SK-N-SH treated with all-trans-retinoic acid at 6 μM for 48 hours (cell line): ENCODE measurements around the gene RAPSN.

ENCODE experiments used
- ATAC-seq: fragments of 200-7000 bp; cut with Tn5 transposase; 3 replicates; pipeline ENCODE4 v1.9.1; 2020; ENCODE audit warnings: mild to moderate bottlenecking, moderate library complexity
- ARNTL ChIP-seq: fragments of 450-650 bp; formaldehyde crosslinking; IDR thresholded peaks from 2 replicates; pipeline ENCODE4 v1.5.0; 2020; ENCODE audit warnings: low read depth, mild to moderate bottlenecking, moderate library complexity, borderline replicate concordance
- CREB5 ChIP-seq: fragments of 250-450 bp; sonication (Bioruptor Pico); IDR thresholded peaks from 2 replicates; pipeline ENCODE4 v1.5.1; 2020; ENCODE audit warnings: low read depth, mild to moderate bottlenecking, moderate library complexity
- CSDC2 ChIP-seq: fragments of 250-450 bp; sonication (Bioruptor Pico); IDR thresholded peaks from 2 replicates; pipeline ENCODE4 v1.5.0; 2020; ENCODE audit warnings: mild to moderate bottlenecking, moderate library complexity
- CSRNP3 ChIP-seq: fragments of 250-450 bp; sonication (Bioruptor Pico); IDR thresholded peaks from 2 replicates; pipeline ENCODE4 v1.5.1; 2021; ENCODE audit warnings: mild to moderate bottlenecking, moderate library complexity
- ESRRG ChIP-seq: fragments of 250-450 bp; sonication (Bioruptor Pico); IDR thresholded peaks from 2 replicates; pipeline ENCODE4 v1.6.1; 2021; ENCODE audit warnings: mild to moderate bottlenecking
- GLIS3 ChIP-seq: fragments of 250-450 bp; sonication (Bioruptor Pico); IDR thresholded peaks from 2 replicates; pipeline ENCODE4 v1.5.0; 2020; ENCODE audit warnings: mild to moderate bottlenecking, moderate library complexity
- ISL1 ChIP-seq: fragments of 250-450 bp; sonication (Bioruptor Pico); IDR thresholded peaks from 2 replicates; pipeline ENCODE4 v2.1.2; 2022; ENCODE audit warnings: mild to moderate bottlenecking, moderate library complexity
- OSR1 ChIP-seq: fragments of 250-450 bp; sonication (Bioruptor Pico); IDR thresholded peaks from 2 replicates; pipeline ENCODE4 v1.8.0; 2022; ENCODE audit warnings: moderate library complexity, mild to moderate bottlenecking, inconsistent platforms
- PATZ1 ChIP-seq: fragments of 250-450 bp; sonication (Bioruptor Pico); IDR thresholded peaks from 2 replicates; pipeline ENCODE4 v1.8.0; 2020; ENCODE audit warnings: mild to moderate bottlenecking, moderate library complexity, borderline replicate concordance
- POU6F1 ChIP-seq: fragments of 250-450 bp; sonication (Bioruptor Pico); IDR thresholded peaks from 2 replicates; pipeline ENCODE4 v1.8.0; 2021; ENCODE audit warnings: low read depth, mild to moderate bottlenecking, moderate library complexity, borderline replicate concordance
- PPARA ChIP-seq: fragments of 250-450 bp; sonication (Bioruptor Pico); IDR thresholded peaks from 2 replicates; pipeline ENCODE4 v1.5.0; 2020; ENCODE audit warnings: mild to moderate bottlenecking, borderline replicate concordance
- RARB ChIP-seq: fragments of 250-450 bp; sonication (Bioruptor Pico); IDR thresholded peaks from 2 replicates; pipeline ENCODE4 v1.8.0; 2021; ENCODE audit warnings: mild to moderate bottlenecking, moderate library complexity
- SNAI2 ChIP-seq: fragments of 250-450 bp; sonication (Bioruptor Pico); IDR thresholded peaks from 2 replicates; pipeline ENCODE4 v1.5.0; 2020; ENCODE audit warnings: mild to moderate bottlenecking, moderate library complexity
- TCF4 ChIP-seq: fragments of 250-450 bp; sonication (Bioruptor Pico); IDR thresholded peaks from 2 replicates; pipeline ENCODE4 v1.8.0; 2021; ENCODE audit warnings: mild to moderate bottlenecking, moderate library complexity, borderline replicate concordance
- TSHZ2 ChIP-seq: fragments of 250-450 bp; sonication (Bioruptor Pico); IDR thresholded peaks from 2 replicates; pipeline ENCODE4 v1.5.0; 2020; ENCODE audit warnings: mild to moderate bottlenecking, moderate library complexity
- ZFP3 ChIP-seq: fragments of 250-450 bp; sonication (Bioruptor Pico); IDR thresholded peaks from 2 replicates; pipeline ENCODE4 v1.5.0; 2020; ENCODE audit warnings: mild to moderate bottlenecking, moderate library complexity
- ZFP30 ChIP-seq: fragments of 450-650 bp; formaldehyde crosslinking; IDR thresholded peaks from 2 replicates; pipeline ENCODE4 v1.5.0; 2022; ENCODE audit warnings: mild to moderate bottlenecking, moderate library complexity
- ZNF70 ChIP-seq: fragments of 450-650 bp; formaldehyde crosslinking; IDR thresholded peaks from 2 replicates; pipeline ENCODE4 v1.5.0; 2020; ENCODE audit warnings: mild to moderate bottlenecking, moderate library complexity
- ZNF8 ChIP-seq: fragments of 450-650 bp; formaldehyde crosslinking; IDR thresholded peaks from 2 replicates; pipeline ENCODE4 v1.5.0; 2020; ENCODE audit warnings: mild to moderate bottlenecking, moderate library complexity

Gene RAPSN

GRCh38 chr11:47414685-47415070, 34.3 kb downstream of the RAPSN start:
- ATAC-seq: no peak
- TF ChIP-seq ISL1 (CRISPR knock-in tag): no peak
- TF ChIP-seq CSRNP3 (CRISPR knock-in tag): no peak
- no peak for TF ChIP-seq ESRRG (CRISPR knock-in tag)
- TF ChIP-seq ZFP30 (CRISPR knock-in tag): no peak
- no peak for TF ChIP-seq PPARA (CRISPR knock-in tag)
- no peak for TF ChIP-seq ZFP3
- TF ChIP-seq ZNF70 (CRISPR knock-in tag): no peak
- no peak for TF ChIP-seq TSHZ2 (CRISPR knock-in tag)
- no peak for TF ChIP-seq CREB5
- no peak for TF ChIP-seq POU6F1 (CRISPR knock-in tag)
- no peak for TF ChIP-seq CSDC2 (CRISPR knock-in tag)
- TF ChIP-seq PATZ1: no peak
- no peak for TF ChIP-seq GLIS3 (CRISPR knock-in tag)
- TF ChIP-seq SNAI2 (CRISPR knock-in tag): no peak
- TF ChIP-seq RARB (CRISPR knock-in tag): no peak
- no peak for TF ChIP-seq OSR1 (CRISPR knock-in tag)
- TF ChIP-seq ARNTL (CRISPR knock-in tag): no peak
- TF ChIP-seq TCF4 (CRISPR knock-in tag): no peak

- no peak for TF ChIP-seq PPARA (CRISPR knock-in tag)
- TF ChIP-seq TSHZ2 (CRISPR knock-in tag): no peak
- TF ChIP-seq ZNF70 (CRISPR knock-in tag): no peak
- TF ChIP-seq ZNF8: no peak
- TF ChIP-seq ZFP30 (CRISPR knock-in tag): no peak
- no peak for TF ChIP-seq GLIS3 (CRISPR knock-in tag)
- ATAC-seq: no peak
Measured at GRCh38 chr11:47413908-47414684, 34.8 kb downstream of the RAPSN start.
